Thyroid gland (tissue), 4 donors: ENCODE data around the gene MR1. TPM values are rescaled to one million over a fixed set of nuclear protein-coding genes. Genes with fewer than 3 reads are reported as not detected.

Experiments
- DNase-seq, 2 donors: peaks; one replicate each; pipeline ENCODE4 v3.0.0-alpha.2; 2019
- H3K27ac ChIP-seq, 3 donors: fragments of 200-600 bp; sonication (generic); 1 replicate in 2 of 3; 2 replicates in 1 of 3; pipeline ENCODE4 v1.5.1; 2016 to 2019; ENCODE audit warnings: mild to moderate bottlenecking in 1 of 3, moderate library complexity in 1 of 3
- H3K27me3 ChIP-seq: fragments of 200-600 bp; sonication (generic); one replicate; pipeline ENCODE4 v1.5.1; 2019
- H3K36me3 ChIP-seq, 2 donors: fragments of 200-600 bp; sonication (generic); one replicate each; pipeline ENCODE4 v1.5.1; 2016 to 2019
- H3K4me1 ChIP-seq, 2 donors: fragments of 200-600 bp; sonication (generic); one replicate each; pipeline ENCODE4 v1.5.1; 2017 to 2019
- H3K4me3 ChIP-seq, 3 donors: fragments of 200-600 bp; sonication (generic); replicated peaks in 1 of 3; 1 replicate in 2 of 3; 2 replicates in 1 of 3; pipeline ENCODE4 v1.5.1; 2016; ENCODE audit warnings: mild to moderate bottlenecking in 1 of 3
- H3K9me3 ChIP-seq: fragments of 200-600 bp; sonication (generic); one replicate; pipeline ENCODE4 v1.5.1; 2017
- POLR2A ChIP-seq, 2 donors: fragments of 450-650 bp; IDR thresholded peaks; one replicate each; pipeline ENCODE4 v1.6.1; 2017; ENCODE audit warnings: antibody characterized with exemption in 2 of 2, mild to moderate bottlenecking in 2 of 2, moderate library complexity in 1 of 2
- WGBS, 2 donors: methylation state at CpG; one replicate each; pipeline ENCODE4 v1.1.5; 2017; 5-methylcytosine and 5-hydroxymethylcytosine counted together
- intact Hi-C: fragments of 100-400 bp; cut with DNase I; formaldehyde crosslinking; loops from one replicate; pipeline ENCODE4 v1.15.1; 2023
- total RNA-seq, 4 donors: library from RNA; depleted of rRNA; stranded (reverse); fragments of >200 nt; gene quantifications; one replicate each; pipeline ENCODE4 v1.2.3, GENCODE V29; 2016
- TF ChIP-seq, protein P1 (sequence below), 6 experiments: fragments of 200-600 bp in 3 of 6; fragments of 450-650 bp in 3 of 6; sonication (generic) in 3 of 6; IDR thresholded peaks; one replicate each; pipeline ENCODE4 v1.5.1; 2016 to 2019; ENCODE audit warnings: antibody characterized with exemption in 6 of 6, mild to moderate bottlenecking in 2 of 6, inconsistent platforms in 1 of 6, moderate library complexity in 1 of 6

Gene MR1
- total RNA-seq, 4 donors from 2014 or later: 21.9 to 32.2 (median 25.2) TPM

DNA sequence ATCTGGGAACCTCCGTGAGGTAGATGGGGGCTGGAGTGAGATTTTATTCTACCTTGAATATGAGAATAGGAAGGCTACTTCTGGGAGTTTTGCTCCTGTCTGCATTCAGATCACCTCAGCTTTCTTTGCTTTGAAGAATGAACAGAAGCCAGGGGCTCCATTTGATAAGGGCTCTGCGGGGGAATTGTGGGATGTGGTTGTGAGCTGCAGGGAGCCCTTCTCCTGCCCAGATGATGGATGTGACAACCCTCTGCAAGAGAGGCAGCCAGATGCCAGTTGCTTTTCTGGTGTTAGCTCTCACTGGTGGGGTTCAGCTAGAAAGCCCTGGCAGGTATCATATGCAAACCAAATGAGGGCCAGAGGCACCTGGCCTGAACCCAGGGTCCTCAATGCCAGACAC lies 76.2 kb downstream of the MR1 start:
- 89 to 94% methylated on average over 2 of the region's 2 CpGs for WGBS, 2 donors
- peaks cover 0 to 24% of the 10 kb centered on the region in 2 donors for H3K4me1 ChIP-seq

More for the DNA sequence above, 76.2 kb downstream of the MR1 start:
- Histone ChIP-seq H3K27ac (no peak overlapping the region), H3K9me3 (no peaks in the 10 kb centered on the region), H3K27me3 (no peaks in the 10 kb centered on the region), H3K4me3 (no peak overlapping the region), H3K36me3 (no peaks in the 10 kb centered on the region)
- TF ChIP-seq, protein P1, sequence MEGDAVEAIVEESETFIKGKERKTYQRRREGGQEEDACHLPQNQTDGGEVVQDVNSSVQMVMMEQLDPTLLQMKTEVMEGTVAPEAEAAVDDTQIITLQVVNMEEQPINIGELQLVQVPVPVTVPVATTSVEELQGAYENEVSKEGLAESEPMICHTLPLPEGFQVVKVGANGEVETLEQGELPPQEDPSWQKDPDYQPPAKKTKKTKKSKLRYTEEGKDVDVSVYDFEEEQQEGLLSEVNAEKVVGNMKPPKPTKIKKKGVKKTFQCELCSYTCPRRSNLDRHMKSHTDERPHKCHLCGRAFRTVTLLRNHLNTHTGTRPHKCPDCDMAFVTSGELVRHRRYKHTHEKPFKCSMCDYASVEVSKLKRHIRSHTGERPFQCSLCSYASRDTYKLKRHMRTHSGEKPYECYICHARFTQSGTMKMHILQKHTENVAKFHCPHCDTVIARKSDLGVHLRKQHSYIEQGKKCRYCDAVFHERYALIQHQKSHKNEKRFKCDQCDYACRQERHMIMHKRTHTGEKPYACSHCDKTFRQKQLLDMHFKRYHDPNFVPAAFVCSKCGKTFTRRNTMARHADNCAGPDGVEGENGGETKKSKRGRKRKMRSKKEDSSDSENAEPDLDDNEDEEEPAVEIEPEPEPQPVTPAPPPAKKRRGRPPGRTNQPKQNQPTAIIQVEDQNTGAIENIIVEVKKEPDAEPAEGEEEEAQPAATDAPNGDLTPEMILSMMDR (IDR thresholded peaks at IDR 0.05): no peak
- TF ChIP-seq POLR2A (IDR thresholded peaks at IDR 0.05): no peak
- no peak for DNase-seq
- intact Hi-C loops: no loop called here

Other genes with a start within 250 kb of the MR1 start
- 10 to 100 TPM in 2 of 4 donors, 1 to 10 TPM in 2; 8.7 to 16.7 (median 12.5) TPM for gene KIAA1614, start 121.1 kb upstream of the MR1 start, total RNA-seq
- 10 to 100 TPM; 26.9 to 47.7 (median 37.8) TPM for gene STX6, start 11.1 kb upstream of the MR1 start, total RNA-seq
- 1 to 10 TPM; 7.2 to 7.8 (median 7.6) TPM for gene IER5, start 54.7 kb downstream of the MR1 start, total RNA-seq